Thyroid gland (tissue), 4 donors: ENCODE measurements around the gene TBC1D22B. TPM values are rescaled to one million over a fixed set of nuclear protein-coding genes. Genes with fewer than 3 reads are reported as not detected.
A peak's percentile ranks its signal among the peaks of the same experiment; 100 is the strongest.

Source experiments
- DNase-seq, 2 donors: peaks; one replicate each; pipeline ENCODE4 v3.0.0-alpha.2; 2019
- H3K27ac ChIP-seq, 3 donors: fragments of 200-600 bp; sonication (generic); 1 replicate in 2 of 3; 2 replicates in 1 of 3; pipeline ENCODE4 v1.5.1; 2016 to 2019; ENCODE audit warnings: mild to moderate bottlenecking in 1 of 3, moderate library complexity in 1 of 3
- H3K27me3 ChIP-seq: fragments of 200-600 bp; sonication (generic); one replicate; pipeline ENCODE4 v1.5.1; 2019
- H3K36me3 ChIP-seq, 2 donors: fragments of 200-600 bp; sonication (generic); one replicate each; pipeline ENCODE4 v1.5.1; 2016 to 2019
- H3K4me1 ChIP-seq, 2 donors: fragments of 200-600 bp; sonication (generic); one replicate each; pipeline ENCODE4 v1.5.1; 2017 to 2019
- H3K4me3 ChIP-seq, 3 donors: fragments of 200-600 bp; sonication (generic); replicated peaks in 1 of 3; 1 replicate in 2 of 3; 2 replicates in 1 of 3; pipeline ENCODE4 v1.5.1; 2016; ENCODE audit warnings: mild to moderate bottlenecking in 1 of 3
- H3K9me3 ChIP-seq: fragments of 200-600 bp; sonication (generic); one replicate; pipeline ENCODE4 v1.5.1; 2017
- CTCF ChIP-seq, 6 experiments: fragments of 200-600 bp in 3 of 6; fragments of 450-650 bp in 3 of 6; sonication (generic) in 3 of 6; IDR thresholded peaks; one replicate each; pipeline ENCODE4 v1.5.1; 2016 to 2019; ENCODE audit warnings: antibody characterized with exemption in 6 of 6, mild to moderate bottlenecking in 2 of 6, inconsistent platforms in 1 of 6, moderate library complexity in 1 of 6
- POLR2A ChIP-seq, 2 donors: fragments of 450-650 bp; IDR thresholded peaks; one replicate each; pipeline ENCODE4 v1.6.1; 2017; ENCODE audit warnings: antibody characterized with exemption in 2 of 2, mild to moderate bottlenecking in 2 of 2, moderate library complexity in 1 of 2
- WGBS, 2 donors: methylation state at CpG; one replicate each; pipeline ENCODE4 v1.1.5; 2017; 5-methylcytosine and 5-hydroxymethylcytosine counted together
- intact Hi-C: fragments of 100-400 bp; cut with DNase I; formaldehyde crosslinking; loops from one replicate; pipeline ENCODE4 v1.15.1; 2023
- total RNA-seq, 4 donors: library from RNA; depleted of rRNA; stranded (reverse); fragments of >200 nt; gene quantifications; one replicate each; pipeline ENCODE4 v1.2.3, GENCODE V29; 2016

The TBC1D22B gene
- total RNA-seq, 4 donors from 2014 or later, result 11.5 to 15.7 (median 14.2) TPM

GRCh38 chr6:37354526-37355384 lies 97.2 kb downstream of the TBC1D22B start:
- Histone ChIP-seq H3K4me3 (peak overlapping the region; percentile 37 to 87 (median 83)), H3K27ac (peak overlapping the region in 1 of 3 donors; percentile 47), H3K36me3 (no peaks in the 10 kb centered on the region), H3K27me3 (no peaks in the 10 kb centered on the region), H3K9me3 (no peaks in the 10 kb centered on the region), H3K4me1 (peaks cover 0 to 8% of the 10 kb centered on the region in 2 donors)
- 7% methylated on average over 44 of the region's 44 CpGs for WGBS, 2 donors
- intact Hi-C loops, result no loop called here
- TF ChIP-seq CTCF (IDR thresholded peaks at IDR 0.05) (no peak), POLR2A (IDR thresholded peaks at IDR 0.05) (no peak)
- DNase-seq, result peak; percentile 10 to 25

- intact Hi-C loops, result no loop called here
- 54 to 69% methylated on average over 1 of the region's 1 CpG for WGBS, 2 donors
- Histone ChIP-seq H3K27ac (no peak overlapping the region), H3K9me3 (no peaks in the 10 kb centered on the region), H3K4me3 (no peak overlapping the region), H3K27me3 (no peaks in the 10 kb centered on the region), H3K36me3 (peaks cover 0 to 5% of the 10 kb centered on the region in 2 donors), H3K4me1 (peaks cover 0 to 8% of the 10 kb centered on the region in 2 donors)
- no peak for DNase-seq
- no peak for TF ChIP-seq POLR2A (IDR thresholded peaks at IDR 0.05)
- no peak for TF ChIP-seq CTCF (IDR thresholded peaks at IDR 0.05)
Measured at GRCh38 chr6:37357288-37357687, 99.7 kb downstream of the TBC1D22B start.

GRCh38 chr6:37357860-37358259 lies 100.3 kb downstream of the TBC1D22B start:
- Histone ChIP-seq H3K9me3 (no peaks in the 10 kb centered on the region), H3K4me1 (peaks cover 0 to 8% of the 10 kb centered on the region in 2 donors), H3K27ac (no peak overlapping the region), H3K4me3 (no peak overlapping the region), H3K36me3 (peaks cover 0 to 5% of the 10 kb centered on the region in 2 donors), H3K27me3 (no peaks in the 10 kb centered on the region)
- TF ChIP-seq CTCF (IDR thresholded peaks at IDR 0.05) (no peak), POLR2A (IDR thresholded peaks at IDR 0.05) (no peak)
- WGBS, 2 donors, result 79 to 84% methylated on average over 2 of the region's 2 CpGs
- intact Hi-C loops, result no loop called here
- DNase-seq, result no peak

- no peaks in the 10 kb centered on the region for H3K27me3 ChIP-seq
Measured at GRCh38 chr6:37359039-37359438, 101.5 kb downstream of the TBC1D22B start.

More at GRCh38 chr6:37359039-37359438, 101.5 kb downstream of the TBC1D22B start:
- H3K9me3 ChIP-seq, result no peaks in the 10 kb centered on the region
- no peak overlapping the region for H3K27ac ChIP-seq
- H3K36me3 ChIP-seq, result peaks cover 0 to 5% of the 10 kb centered on the region in 2 donors
- TF ChIP-seq CTCF (IDR thresholded peaks at IDR 0.05) (no peak), POLR2A (IDR thresholded peaks at IDR 0.05) (no peak)
- H3K4me1 ChIP-seq, result peaks cover 0 to 8% of the 10 kb centered on the region in 2 donors
- H3K4me3 ChIP-seq, result no peak overlapping the region
- no peak for DNase-seq
- WGBS, 2 donors, result 88% methylated on average over 3 of the region's 3 CpGs
- intact Hi-C loops, result no loop called here
